NCI-H748 treated with DMSO at 0.1 percent for 48 hours (cell line): ENCODE data around the gene USP3.

Experiments used
- DNase-seq: peaks from one replicate; lab custom pipeline; 2025; lab: John Stamatoyannopoulos, UW

The USP3 gene

DNA sequence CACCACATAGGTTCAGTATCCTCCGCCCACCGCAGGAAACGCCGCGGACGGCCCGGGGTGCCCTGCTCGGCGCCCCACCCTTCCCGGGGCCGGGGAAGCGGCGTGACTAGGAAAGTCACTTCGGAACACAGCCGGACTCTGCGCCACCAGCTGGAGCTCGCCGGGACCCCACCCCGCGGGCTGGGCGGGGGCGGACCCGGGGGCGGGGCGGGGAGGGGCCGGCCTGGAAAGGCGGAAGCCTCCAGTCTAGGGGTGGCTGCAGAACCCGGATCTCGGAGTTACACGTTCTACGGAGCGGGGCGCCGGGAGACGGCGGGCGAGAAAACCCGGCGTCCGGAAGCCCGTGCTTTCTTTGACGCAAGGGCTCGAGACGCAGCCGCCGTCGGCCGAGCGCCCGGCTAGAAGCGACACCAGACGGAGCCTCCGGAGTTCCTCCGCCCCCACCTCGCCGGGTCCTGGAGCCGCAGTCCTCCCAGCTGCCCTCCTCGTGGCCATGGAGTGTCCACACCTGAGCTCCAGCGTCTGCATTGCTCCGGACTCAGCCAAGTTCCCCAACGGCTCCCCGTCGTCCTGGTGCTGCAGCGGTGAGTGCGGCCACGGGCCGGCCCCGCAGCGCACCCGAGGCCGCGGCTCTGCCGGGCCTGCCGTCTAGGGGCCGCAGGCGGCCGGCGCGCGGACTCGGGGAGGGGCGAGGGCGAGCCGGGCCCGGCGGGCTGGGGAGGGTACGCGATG lies at the start of gene USP3:
USP3 (plus strand) TSS at position 347 of the 732 bp plus-strand sequence; CDS start at position 494, 147 bp downstream.
- peak; percentile 55 for DNase-seq

GRCh38 chr15:63456258-63456657 lies 48.1 kb upstream of the USP3 start:
- DNase-seq: no peak

GRCh38 chr15:63457379-63457778 lies 47.0 kb upstream of the USP3 start:
- DNase-seq: no peak

- no peak for DNase-seq
Measured at GRCh38 chr15:63458026-63458425, 46.4 kb upstream of the USP3 start.

DNA sequence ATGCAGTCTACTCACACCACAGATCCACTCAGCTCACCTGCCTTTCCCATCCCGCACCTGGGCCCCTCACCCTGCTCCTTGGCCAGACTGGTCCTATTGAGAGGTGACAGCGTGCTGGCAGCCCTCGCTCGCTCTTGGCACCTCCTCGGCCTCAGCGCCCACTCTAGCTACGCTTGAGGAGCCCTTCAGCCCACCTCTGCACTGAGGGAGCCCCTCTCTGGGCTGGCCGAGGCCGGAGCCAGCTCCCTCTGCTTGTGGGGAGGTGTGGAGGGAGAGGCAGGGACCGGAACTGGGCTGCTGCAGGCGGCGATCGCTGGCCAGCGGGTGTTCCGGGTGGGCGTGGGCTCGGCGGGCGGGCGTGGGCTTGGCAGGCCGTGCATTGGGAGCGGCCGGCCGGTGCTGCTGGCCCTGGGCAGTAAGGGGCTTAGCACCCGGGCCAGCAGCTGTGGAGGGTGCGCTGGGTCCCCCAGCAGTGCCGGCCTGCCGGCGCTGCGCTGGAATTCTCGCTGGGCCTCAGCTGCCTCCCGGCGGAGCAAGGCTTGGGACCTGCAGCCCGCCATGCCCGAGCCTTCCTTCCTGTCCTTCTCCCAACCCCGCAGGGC lies 45.5 kb upstream of the USP3 start:
- no peak for DNase-seq

DNA sequence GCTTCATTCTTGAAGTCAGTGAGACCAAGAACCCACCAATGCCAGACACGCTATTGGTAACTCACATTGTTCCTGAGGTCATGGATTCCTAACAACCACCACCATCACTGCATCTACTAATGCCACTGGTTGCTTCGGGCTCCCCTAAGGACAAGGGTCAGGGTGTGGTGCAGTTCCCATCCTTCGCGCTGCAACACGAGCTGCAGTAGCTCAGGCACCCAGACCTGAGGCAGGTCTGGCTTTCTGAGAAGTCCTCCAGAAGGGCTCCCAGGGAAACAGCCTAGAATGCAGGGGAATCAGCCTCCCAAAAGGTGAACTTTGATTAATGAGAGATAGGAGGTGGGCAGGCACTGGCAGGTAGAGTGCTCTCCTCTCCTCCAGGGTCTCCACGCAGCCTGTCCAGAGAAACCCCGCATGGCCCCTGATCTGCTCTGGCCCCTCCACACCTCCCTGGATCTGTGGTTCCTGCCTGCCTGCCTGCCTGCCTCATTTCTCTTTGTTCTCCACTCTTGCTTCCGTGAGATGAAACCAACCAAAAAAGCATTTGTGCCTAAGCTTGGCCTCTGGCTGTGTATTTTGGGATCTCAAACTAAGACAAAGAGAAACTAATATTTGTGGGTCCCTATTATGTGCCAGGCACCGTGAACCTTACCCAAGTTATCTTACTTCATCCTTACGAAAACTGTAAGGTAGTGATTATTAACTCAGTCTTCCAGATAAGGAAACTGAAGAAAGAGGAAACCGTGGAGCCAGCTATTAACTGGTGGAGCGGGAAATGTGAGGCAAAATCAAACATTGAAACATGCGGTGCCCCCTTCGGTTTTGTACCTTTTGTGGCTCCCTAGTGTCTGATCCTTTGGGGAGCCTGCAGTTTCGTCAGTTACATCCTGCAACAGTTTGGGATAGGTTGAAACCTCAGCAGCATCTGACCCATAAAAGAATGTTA lies 43.9 kb upstream of the USP3 start:
- DNase-seq: no peak

GRCh38 chr15:63461230-63461985 lies 43.0 kb upstream of the USP3 start:
- DNase-seq: no peak

- DNase-seq: no peak
Measured at GRCh38 chr15:63462088-63462487, 42.3 kb upstream of the USP3 start.

DNA sequence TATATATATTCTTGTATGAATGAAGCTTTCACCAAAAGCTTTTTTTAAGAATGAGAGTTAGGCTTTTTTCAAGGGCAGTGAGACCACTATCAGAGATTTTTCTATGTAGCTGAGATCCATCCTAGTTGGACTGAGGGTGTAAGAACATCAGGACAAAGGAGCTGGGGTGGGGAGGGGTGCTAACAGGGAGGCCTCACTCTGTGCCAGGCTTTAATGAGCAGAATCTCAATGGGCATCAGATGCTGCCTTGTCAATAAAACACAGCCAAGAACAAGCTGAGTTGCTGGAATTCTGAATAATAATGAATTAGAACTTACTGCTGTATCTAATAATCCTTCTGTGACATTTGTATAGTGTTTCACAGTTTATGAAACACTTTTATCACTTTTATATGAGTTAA lies 41.4 kb upstream of the USP3 start:
- no peak for DNase-seq

- no peak for DNase-seq
Measured at GRCh38 chr15:63463793-63464192, 40.6 kb upstream of the USP3 start.

- no peak for DNase-seq
Measured at GRCh38 chr15:63465104-63465503, 39.3 kb upstream of the USP3 start.

DNA sequence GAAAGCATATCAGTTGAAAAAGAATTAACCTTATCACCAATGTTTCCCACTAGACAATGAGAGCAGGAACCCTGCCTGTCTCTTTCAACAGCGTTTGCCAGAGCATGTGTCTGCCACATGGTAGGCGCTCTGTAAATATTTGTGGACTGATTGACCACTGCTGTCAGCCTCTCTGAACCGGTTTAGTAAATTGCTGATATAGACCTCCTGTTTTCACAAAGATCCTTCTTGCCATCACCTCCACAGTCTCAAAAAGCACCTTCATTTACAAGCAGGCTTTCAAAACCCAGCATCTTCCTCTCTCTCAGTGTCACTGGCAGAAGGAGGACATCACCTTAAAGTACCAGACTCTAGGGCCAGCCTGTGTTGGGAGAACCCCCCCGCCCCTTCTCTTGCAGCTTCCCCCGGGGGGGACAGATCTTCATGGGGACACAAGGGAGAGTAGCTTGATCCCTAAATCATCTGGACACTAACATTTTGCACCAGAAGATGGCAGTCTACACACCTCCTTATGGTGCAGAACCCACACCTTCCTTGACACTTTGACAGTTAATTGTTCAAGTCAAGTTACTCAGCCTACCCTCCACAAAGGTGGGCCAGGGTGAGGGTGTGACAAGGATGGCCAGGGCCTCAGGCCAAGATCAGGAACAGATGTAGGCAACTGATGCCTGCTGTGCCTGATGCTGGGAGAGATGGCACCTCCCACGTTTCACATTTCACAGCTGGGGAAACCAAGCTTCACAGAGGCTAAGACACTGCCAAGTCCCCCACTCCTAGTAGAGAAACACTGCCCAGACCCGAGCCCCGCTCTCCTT lies 37.8 kb upstream of the USP3 start:
- peak; percentile 67 for DNase-seq

GRCh38 chr15:63469190-63469589 lies 35.2 kb upstream of the USP3 start:
- DNase-seq: no peak

- no peak for DNase-seq
Measured at GRCh38 chr15:63469984-63470383, 34.4 kb upstream of the USP3 start.

DNA sequence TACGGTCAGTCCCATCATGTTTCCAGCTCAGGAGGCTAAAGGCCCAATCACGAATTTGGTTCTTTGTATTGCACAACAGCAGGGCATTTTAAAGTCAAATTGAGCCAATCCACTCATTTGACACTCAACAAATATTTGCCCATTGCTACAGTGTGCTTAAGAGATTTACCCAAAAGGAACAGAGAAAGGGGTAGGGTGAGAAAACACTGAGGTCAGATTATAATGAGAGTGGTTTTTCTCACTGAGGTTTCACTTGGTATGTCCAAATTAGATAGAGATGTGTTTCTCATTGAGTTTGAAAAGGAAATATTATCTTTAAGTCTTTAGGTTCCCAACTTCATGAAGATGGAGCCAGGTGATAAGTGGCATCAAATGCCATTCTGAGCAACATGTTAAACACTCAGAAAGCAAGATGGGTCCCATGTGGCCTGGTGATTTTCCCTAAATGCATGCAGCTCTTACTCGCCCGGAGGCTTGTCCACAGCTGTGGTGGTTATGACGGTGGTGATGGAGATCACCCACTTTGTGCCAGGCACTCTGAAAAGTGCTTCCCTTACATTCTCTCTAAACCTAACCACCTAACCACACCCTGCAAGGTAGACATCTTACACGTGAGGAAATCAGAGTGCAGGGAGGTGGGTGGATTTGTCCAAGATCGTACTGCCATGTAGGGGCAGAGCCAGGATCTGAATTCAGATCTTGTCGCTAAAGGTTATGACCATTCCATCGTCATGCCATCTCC lies 31.2 kb upstream of the USP3 start:
- peak; percentile 20 for DNase-seq

GRCh38 chr15:63473749-63473998 lies 30.7 kb upstream of the USP3 start:
- DNase-seq: no peak

- no peak for DNase-seq
Measured at GRCh38 chr15:63473999-63474809, 30.2 kb upstream of the USP3 start.

DNA sequence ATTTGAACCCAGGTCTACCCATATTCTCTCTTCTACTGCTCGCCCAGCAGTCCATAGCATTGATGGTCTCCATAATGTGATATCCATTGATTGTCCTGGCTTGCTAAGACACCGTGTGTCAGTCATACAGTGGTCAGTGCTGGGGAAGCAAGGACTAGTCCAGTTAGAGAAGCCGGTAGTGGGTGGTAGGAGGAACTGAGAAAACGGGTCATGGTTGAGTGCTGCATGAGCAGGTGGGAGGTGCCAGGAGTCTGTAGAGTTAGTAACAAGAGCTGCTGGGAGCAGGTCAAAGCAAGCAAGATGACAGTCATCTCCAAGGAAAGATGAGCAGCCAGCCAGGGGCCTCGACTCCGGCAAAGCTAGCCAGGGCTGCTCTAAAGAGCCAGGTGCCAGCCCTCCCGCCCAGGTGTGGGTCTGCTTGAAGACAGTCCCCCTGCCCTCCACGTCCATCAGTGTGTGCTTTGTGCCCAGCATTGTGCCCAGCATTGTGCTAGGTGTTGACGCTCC lies 29.5 kb upstream of the USP3 start:
- no peak for DNase-seq

- no peak for DNase-seq
Measured at GRCh38 chr15:63475707-63476106, 28.7 kb upstream of the USP3 start.

GRCh38 chr15:63476229-63476632 lies 28.2 kb upstream of the USP3 start:
- no peak for DNase-seq
